Measurements from ENCODE around the gene KDM8.
"Not testable (repeated sequence)": the region's sequence is repeated elsewhere in the genome, so short reads cannot be mapped to it uniquely, and the experiment has no call there.

The KDM8 gene

GRCh38 chr16:27199235-27199586 is 4.1 kb upstream of the KDM8 start:
- H3K4me3 ChIP-seq (ENCODE audit: low read depth, low read length), result no peak overlapping the region
- TF ChIP-seq CTCF (IDR thresholded peaks at IDR 0.05; ENCODE audit: low read depth, low read length), result no peak

GRCh38 chr16:27199736-27200135 is 3.6 kb upstream of the KDM8 start:
- no peak overlapping the region for H3K4me3 ChIP-seq (ENCODE audit: low read depth, low read length)
- TF ChIP-seq CTCF (IDR thresholded peaks at IDR 0.05; ENCODE audit: low read depth, low read length), result no peak

GRCh38 chr16:27200914-27201313 is 2.4 kb upstream of the KDM8 start:
- not testable (repeated sequence) for H3K4me3 ChIP-seq (ENCODE audit: low read depth, low read length)

DNA sequence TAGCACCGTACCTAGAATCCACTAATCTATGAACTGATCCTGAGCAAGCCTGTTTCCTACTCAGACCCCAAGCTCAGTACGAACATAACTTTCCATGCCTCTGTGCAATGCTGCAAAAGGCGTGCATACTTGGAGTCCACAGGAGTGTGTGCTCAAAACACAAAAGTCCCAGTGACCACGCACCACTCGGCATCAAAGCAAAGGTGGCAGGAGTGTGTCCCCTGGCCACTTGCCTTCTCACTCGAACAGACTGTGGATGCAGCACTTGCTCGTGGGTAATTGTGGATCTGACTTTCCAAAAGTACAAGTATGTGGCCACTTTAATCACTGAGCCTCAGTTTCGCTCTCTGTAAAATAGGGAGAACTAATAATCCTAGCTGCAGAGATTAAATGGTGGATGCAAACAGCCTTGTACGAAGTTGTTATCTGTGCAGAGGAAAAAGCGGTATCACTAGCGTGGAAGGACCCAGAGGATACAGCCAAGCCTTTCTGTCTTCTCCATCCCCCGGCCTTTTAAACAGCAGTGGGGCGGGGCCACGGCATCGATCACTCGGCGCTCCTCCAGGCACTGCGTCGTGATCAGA is 311 bp upstream of the KDM8 start:
- H3K4me3 ChIP-seq (ENCODE audit: low read depth, low read length), result peak overlapping the region; percentile 85
- no peak for TF ChIP-seq CTCF (IDR thresholded peaks at IDR 0.05; ENCODE audit: low read depth, low read length)

- peak overlapping the region; percentile 85 for H3K4me3 ChIP-seq (ENCODE audit: low read depth, low read length)
- no peak for TF ChIP-seq CTCF (IDR thresholded peaks at IDR 0.05; ENCODE audit: low read depth, low read length)
Measured at GRCh38 chr16:27204312-27204915, 1.1 kb downstream of the KDM8 start.

GRCh38 chr16:27205423-27206065 is 2.2 kb downstream of the KDM8 start:
- H3K4me3 ChIP-seq (ENCODE audit: low read depth, low read length), result no peak overlapping the region

GRCh38 chr16:27207121-27207520 is 3.8 kb downstream of the KDM8 start:
- not testable (repeated sequence) for H3K4me3 ChIP-seq (ENCODE audit: low read depth, low read length)

More at GRCh38 chr16:27205423-27206065, 2.2 kb downstream of the KDM8 start:
- TF ChIP-seq CTCF (IDR thresholded peaks at IDR 0.05; ENCODE audit: low read depth, low read length), result no peak

DNA sequence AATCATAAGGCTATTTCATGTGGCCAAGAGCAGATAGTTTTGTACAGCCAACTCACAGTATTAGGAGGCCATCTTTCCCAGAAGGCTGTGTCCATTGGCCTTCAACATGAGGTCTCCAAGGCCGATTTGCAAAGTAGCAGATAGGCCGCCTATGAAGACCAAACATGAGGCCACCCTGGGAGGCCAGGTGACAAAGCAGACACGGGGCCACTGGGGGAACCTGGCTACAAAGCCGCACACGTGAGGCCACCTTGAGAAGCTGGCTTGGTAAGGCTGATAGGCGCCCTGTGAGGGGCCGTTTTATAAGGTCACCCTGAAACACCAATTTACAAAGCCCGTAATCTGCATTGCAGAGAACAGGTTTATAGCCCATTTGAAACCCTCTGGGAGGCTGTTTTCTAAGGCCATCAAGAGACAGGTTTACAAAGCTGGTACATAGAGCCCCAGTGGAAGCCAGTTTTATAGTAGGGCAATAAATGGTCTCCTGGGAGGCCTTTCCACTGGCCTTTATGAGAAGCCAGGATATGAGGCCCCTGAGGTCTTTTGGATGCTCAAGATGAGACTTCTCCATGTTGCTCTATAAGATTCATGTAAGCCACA is 4.9 kb downstream of the KDM8 start:
- TF ChIP-seq CTCF (IDR thresholded peaks at IDR 0.05; ENCODE audit: low read depth, low read length), result no peak
- H3K4me3 ChIP-seq (ENCODE audit: low read depth, low read length), result no peak overlapping the region

Data from WI38 (cell line).